Thoracic aorta (tissue), 2 donors: Measurements from ENCODE around the gene BORCS5. TPM values are rescaled to one million over a fixed set of nuclear protein-coding genes. Genes with fewer than 3 reads are reported as not detected.

ENCODE experiments used
- ATAC-seq: fragments of 150-250 bp; one replicate; pipeline ENCODE4 v1.8.0; 2017; ENCODE audit warnings: low read depth; ENCODE audit not compliant: insufficient number of reproducible peaks, low FRiP score
- DNase-seq: peaks from one replicate; pipeline ENCODE4 v3.0.0-alpha.2; 2020; ENCODE audit warnings: low spot score
- H3K27ac ChIP-seq, 2 donors: fragments of 200-600 bp; sonication (generic); 1 replicate in 1 of 2; 2 replicates in 1 of 2; pipeline ENCODE4 v1.5.1; 2016; ENCODE audit warnings: mild to moderate bottlenecking in 2 of 2, moderate library complexity in 2 of 2
- H3K27me3 ChIP-seq: fragments of 200-600 bp; sonication (generic); replicated peaks from 2 replicates; pipeline ENCODE4 v1.6.0; 2016; ENCODE audit warnings: mild to moderate bottlenecking; ENCODE audit not compliant: insufficient read depth
- H3K36me3 ChIP-seq: fragments of 200-600 bp; sonication (generic); one replicate; pipeline ENCODE4 v1.5.1; 2016
- H3K4me1 ChIP-seq, 2 donors: fragments of 200-600 bp; sonication (generic); 1 replicate in 1 of 2; 2 replicates in 1 of 2; pipeline versions ENCODE4 v1.5.1 to v1.6.0; 2016; ENCODE audit warnings: low read depth in 2 of 2, mild to moderate bottlenecking in 1 of 2; ENCODE audit not compliant: control insufficient read depth in 1 of 2
- H3K4me3 ChIP-seq: fragments of 200-600 bp; sonication (generic); 2 replicates; pipeline ENCODE4 v1.5.1; 2016; ENCODE audit warnings: mild to moderate bottlenecking
- H3K9me3 ChIP-seq: fragments of 200-600 bp; sonication (generic); 2 replicates; pipeline ENCODE4 v1.5.1; 2016
- total RNA-seq, 2 donors: library from RNA; depleted of rRNA; stranded (reverse); fragments of >200 nt; gene quantifications; one replicate each; pipeline versions ENCODE4 v1.1.0 to v1.2.3, GENCODE V29; 2016
- TF ChIP-seq, protein P1 (sequence below): fragments of 200-600 bp; sonication (generic); IDR thresholded peaks from one replicate; pipeline ENCODE4 v1.5.1; 2019; ENCODE audit warnings: antibody characterized with exemption

Gene BORCS5
- total RNA-seq, 2 donors from 2014 or later = 20.6 to 27.1 TPM

GRCh38 chr12:12473223-12473622, 116.3 kb downstream of the BORCS5 start:
- ATAC-seq (no peak), DNase-seq (no peak)
- no peaks in the 10 kb centered on the region for H3K4me1 ChIP-seq
- no peaks in the 10 kb centered on the region for H3K27me3 ChIP-seq
- peaks cover 18% of the 10 kb centered on the region for H3K36me3 ChIP-seq
- H3K27ac ChIP-seq = no peak overlapping the region
- H3K4me3 ChIP-seq = no peak overlapping the region
- TF ChIP-seq, protein P1, sequence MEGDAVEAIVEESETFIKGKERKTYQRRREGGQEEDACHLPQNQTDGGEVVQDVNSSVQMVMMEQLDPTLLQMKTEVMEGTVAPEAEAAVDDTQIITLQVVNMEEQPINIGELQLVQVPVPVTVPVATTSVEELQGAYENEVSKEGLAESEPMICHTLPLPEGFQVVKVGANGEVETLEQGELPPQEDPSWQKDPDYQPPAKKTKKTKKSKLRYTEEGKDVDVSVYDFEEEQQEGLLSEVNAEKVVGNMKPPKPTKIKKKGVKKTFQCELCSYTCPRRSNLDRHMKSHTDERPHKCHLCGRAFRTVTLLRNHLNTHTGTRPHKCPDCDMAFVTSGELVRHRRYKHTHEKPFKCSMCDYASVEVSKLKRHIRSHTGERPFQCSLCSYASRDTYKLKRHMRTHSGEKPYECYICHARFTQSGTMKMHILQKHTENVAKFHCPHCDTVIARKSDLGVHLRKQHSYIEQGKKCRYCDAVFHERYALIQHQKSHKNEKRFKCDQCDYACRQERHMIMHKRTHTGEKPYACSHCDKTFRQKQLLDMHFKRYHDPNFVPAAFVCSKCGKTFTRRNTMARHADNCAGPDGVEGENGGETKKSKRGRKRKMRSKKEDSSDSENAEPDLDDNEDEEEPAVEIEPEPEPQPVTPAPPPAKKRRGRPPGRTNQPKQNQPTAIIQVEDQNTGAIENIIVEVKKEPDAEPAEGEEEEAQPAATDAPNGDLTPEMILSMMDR = no peak
- H3K9me3 ChIP-seq = no peaks in the 10 kb centered on the region

GRCh38 chr12:12474471-12474928, 117.6 kb downstream of the BORCS5 start:
- TF ChIP-seq, protein P1 = no peak
- Histone ChIP-seq H3K4me3 (no peak overlapping the region), H3K27me3 (no peaks in the 10 kb centered on the region), H3K27ac (no peak overlapping the region), H3K4me1 (no peaks in the 10 kb centered on the region), H3K36me3 (peaks cover 23% of the 10 kb centered on the region), H3K9me3 (no peaks in the 10 kb centered on the region)
- ATAC-seq = no peak
- DNase-seq = no peak

- no peaks in the 10 kb centered on the region for H3K4me1 ChIP-seq
- H3K36me3 ChIP-seq = peaks cover 23% of the 10 kb centered on the region
- no peak for DNase-seq
- H3K9me3 ChIP-seq = no peaks in the 10 kb centered on the region
- no peak overlapping the region for H3K4me3 ChIP-seq
- no peaks in the 10 kb centered on the region for H3K27me3 ChIP-seq
- TF ChIP-seq, protein P1 = no peak
- no peak overlapping the region for H3K27ac ChIP-seq
- no peak for ATAC-seq
These were observed 118.3 kb downstream of the BORCS5 start for GRCh38 chr12:12474931-12475795.

GRCh38 chr12:12476857-12477531, 120.1 kb downstream of the BORCS5 start:
- Histone ChIP-seq H3K4me3 (no peak overlapping the region), H3K27me3 (no peaks in the 10 kb centered on the region), H3K27ac (no peak overlapping the region), H3K4me1 (no peaks in the 10 kb centered on the region), H3K36me3 (peaks cover 23% of the 10 kb centered on the region), H3K9me3 (no peaks in the 10 kb centered on the region)
- no peak for ATAC-seq
- no peak for DNase-seq
- TF ChIP-seq, protein P1 = no peak

- TF ChIP-seq, protein P1 = no peak
- Histone ChIP-seq H3K9me3 (no peaks in the 10 kb centered on the region), H3K27ac (no peak overlapping the region), H3K36me3 (peaks cover 23% of the 10 kb centered on the region), H3K27me3 (no peaks in the 10 kb centered on the region), H3K4me1 (no peaks in the 10 kb centered on the region), H3K4me3 (no peak overlapping the region)
- ATAC-seq (no peak), DNase-seq (no peak)
These were observed 120.6 kb downstream of the BORCS5 start for GRCh38 chr12:12477532-12477890.
